ENCODE results near the gene CLCN4.

The CLCN4 gene

GRCh38 chrX:10130354-10130753 is 26.4 kb upstream of the CLCN4 start:
- DNase-seq = no peak

GRCh38 chrX:10133980-10134676 is 22.6 kb upstream of the CLCN4 start:
- DNase-seq = no peak

- DNase-seq = no peak
Measured at GRCh38 chrX:10134921-10135320, 21.9 kb upstream of the CLCN4 start.

- DNase-seq = no peak
Measured at GRCh38 chrX:10135561-10136399, 21.0 kb upstream of the CLCN4 start.

- DNase-seq = no peak
Measured at GRCh38 chrX:10138726-10139125, 18.0 kb upstream of the CLCN4 start.

- no peak for DNase-seq
Measured at GRCh38 chrX:10140264-10140663, 16.5 kb upstream of the CLCN4 start.

GRCh38 chrX:10142041-10142599 is 14.7 kb upstream of the CLCN4 start:
- DNase-seq = no peak

GRCh38 chrX:10143071-10143983 is 13.4 kb upstream of the CLCN4 start:
- no peak for DNase-seq

- no peak for DNase-seq
Measured at GRCh38 chrX:10146346-10146745, 10.4 kb upstream of the CLCN4 start.

- DNase-seq = no peak
Measured at GRCh38 chrX:10152086-10152485, 4.7 kb upstream of the CLCN4 start.

GRCh38 chrX:10155137-10155536 is 1.6 kb upstream of the CLCN4 start:
- no peak for DNase-seq

- no peak for DNase-seq
Measured at GRCh38 chrX:10157032-10157341, 212 bp downstream of the CLCN4 start.

GRCh38 chrX:10157543-10157942 is 768 bp downstream of the CLCN4 start:
- no peak for DNase-seq

- DNase-seq = no peak
Measured at GRCh38 chrX:10158279-10159144, 1.7 kb downstream of the CLCN4 start.

GRCh38 chrX:10159145-10159468 is 2.3 kb downstream of the CLCN4 start:
- DNase-seq = no peak

- DNase-seq = no peak
Measured at GRCh38 chrX:10160211-10160610, 3.4 kb downstream of the CLCN4 start.

GRCh38 chrX:10163031-10163430 is 6.3 kb downstream of the CLCN4 start:
- no peak for DNase-seq

- no peak for DNase-seq
Measured at GRCh38 chrX:10164879-10165278, 8.1 kb downstream of the CLCN4 start.

- no peak for DNase-seq
Measured at GRCh38 chrX:10165580-10166247, 8.9 kb downstream of the CLCN4 start.

- DNase-seq = no peak
Measured at GRCh38 chrX:10166248-10166716, 9.5 kb downstream of the CLCN4 start.

GRCh38 chrX:10166731-10167151 is 10.0 kb downstream of the CLCN4 start:
- DNase-seq = no peak

- no peak for DNase-seq
Measured at GRCh38 chrX:10167573-10167972, 10.8 kb downstream of the CLCN4 start.
